ENCODE results near the gene KLHDC4.

- TF ChIP-seq CTCF (IDR thresholded peaks at IDR 0.05): no peak
- no peak for TF ChIP-seq EZH2 (IDR thresholded peaks at IDR 0.05; ENCODE audit: borderline replicate concordance, insufficient read depth, low read depth, low read length, poor library complexity, severe bottlenecking)
These were observed 12.7 kb upstream of the KLHDC4 start for GRCh38 chr16:87778476-87778829.

Measured in B cell (primary cell).